Activated naive CD4-positive, alpha-beta T cell treated with anti-CD3 and anti-CD28 coated beads for 36 hours (primary cell): ENCODE data around the gene CDC42BPG. TPM values are rescaled to one million over a fixed set of nuclear protein-coding genes. Genes with fewer than 3 reads are reported as not detected.

Experiments
- CTCF ChIA-PET: fragments of 350-600 bp; sonication (Branson Sonifier 250); formaldehyde crosslinking; loops from one replicate; lab custom pipeline; 2021; ENCODE audit warnings: antibody characterized with exemption; lab: Charles Lee
- DNase-seq: peaks from one replicate; pipeline ENCODE4 v3.0.0-alpha.2; 2020
- H3K27ac Mint-ChIP-seq: one replicate; pipeline ENCODE4 v1.8.0; 2021; ENCODE audit warnings: mild to moderate bottlenecking, mixed read lengths
- H3K27me3 Mint-ChIP-seq: one replicate; pipeline ENCODE4 v1.8.0; 2021; ENCODE audit warnings: low read depth, mixed read lengths
- H3K36me3 Mint-ChIP-seq: one replicate; pipeline ENCODE4 v1.8.0; 2021; ENCODE audit warnings: low read depth, mixed read lengths
- H3K4me1 Mint-ChIP-seq: one replicate; pipeline ENCODE4 v1.8.0; 2021; ENCODE audit warnings: low read depth, mixed read lengths
- H3K4me3 Mint-ChIP-seq: one replicate; pipeline ENCODE4 v1.8.0; 2021; ENCODE audit warnings: mild to moderate bottlenecking, moderate library complexity, mixed read lengths
- H3K9me3 Mint-ChIP-seq: one replicate; pipeline ENCODE4 v1.8.0; 2021; ENCODE audit warnings: mixed read lengths
- intact Hi-C: fragments of 100-400 bp; cut with micrococcal nuclease; formaldehyde crosslinking; loops from one replicate; pipeline ENCODE4 v1.15.1; 2023
- total RNA-seq, 2 experiments: library from RNA; stranded (reverse); gene quantifications; one replicate each; pipeline ENCODE4 v1.2.3, GENCODE V29; 2021

The CDC42BPG gene
- total RNA-seq, 2 experiments from 2014 or later: 0.32 to 0.41 TPM

- Mint-ChIP-seq H3K9me3 (no peaks in the 10 kb centered on the region), H3K36me3 (peaks cover 43% of the 10 kb centered on the region), H3K4me3 (peak within 1 kb of the TSS; percentile 92), H3K27ac (peak within 1 kb of the TSS; percentile 99), H3K27me3 (no peaks in the 10 kb centered on the region), H3K4me1 (peaks cover 53% of the 10 kb centered on the region)
- intact Hi-C loops: loop anchor here (1.0 to 5.0 kb wide), 15 partner anchors 14 to 719 kb away; partner anchors contain the start of genes ARL2, ATG2A, CCDC88B and EHD1
- peak; percentile 100 for DNase-seq
- CTCF ChIA-PET: interaction anchor here (0.6 to 1.1 kb wide), 5 partner anchors 9 to 56 kb away, joined by 3 read pairs; no protein-coding TSS in a partner anchor
These were observed 65.8 kb downstream of the CDC42BPG start, which contains the start of gene SF1 for GRCh38 chr11:64778473-64779298. Gene SF1 (minus strand): TSS chr11:64778542. CDS start chr11:64778392, 150 bp downstream.

GRCh38 chr11:64778223-64778472 is 66.3 kb downstream of the CDC42BPG start:
- Mint-ChIP-seq H3K27me3 (no peaks in the 10 kb centered on the region), H3K36me3 (peaks cover 49% of the 10 kb centered on the region), H3K4me3 (peak overlapping the region; percentile 85), H3K4me1 (peaks cover 58% of the 10 kb centered on the region), H3K27ac (peak overlapping the region; percentile 99), H3K9me3 (no peaks in the 10 kb centered on the region)
- CTCF ChIA-PET: interaction anchor here (0.6 to 1.1 kb wide), 3 partner anchors 10 to 56 kb away, joined by 3 read pairs; no protein-coding TSS in a partner anchor
- intact Hi-C loops: loop anchor here (1.0 to 5.0 kb wide), 14 partner anchors 13 to 719 kb away; partner anchors contain the start of genes ARL2, ATG2A, CCDC88B and EHD1
- no peak for DNase-seq

GRCh38 chr11:64777449-64778222 is 66.8 kb downstream of the CDC42BPG start:
- DNase-seq: peak; percentile 79
- intact Hi-C loops: loop anchor here (1.0 to 5.0 kb wide), 14 partner anchors 13 to 720 kb away; partner anchors contain the start of genes ARL2, ATG2A, CCDC88B and EHD1
- no peaks in the 10 kb centered on the region for H3K27me3 Mint-ChIP-seq
- peak overlapping the region; percentile 83 for H3K27ac Mint-ChIP-seq
- CTCF ChIA-PET: interaction anchor here (0.6 to 1.2 kb wide), 2 partner anchors 26 to 30 kb away, joined by 3 read pairs; no protein-coding TSS in a partner anchor
- peak overlapping the region; percentile 92 for H3K4me3 Mint-ChIP-seq
- H3K9me3 Mint-ChIP-seq: no peaks in the 10 kb centered on the region
- peaks cover 63% of the 10 kb centered on the region for H3K4me1 Mint-ChIP-seq
- H3K36me3 Mint-ChIP-seq: peaks cover 54% of the 10 kb centered on the region

GRCh38 chr11:64776875-64777274 is 67.6 kb downstream of the CDC42BPG start:
- H3K9me3 Mint-ChIP-seq: no peaks in the 10 kb centered on the region
- CTCF ChIA-PET: interaction anchor here (1.1 to 1.9 kb wide), 5 partner anchors 9 to 33 kb away, joined by 3 to 9 read pairs (median 5); partner anchors contain the start of gene RASGRP2
- no peaks in the 10 kb centered on the region for H3K27me3 Mint-ChIP-seq
- H3K36me3 Mint-ChIP-seq: peaks cover 60% of the 10 kb centered on the region
- peak overlapping the region; percentile 83 for H3K27ac Mint-ChIP-seq
- peaks cover 69% of the 10 kb centered on the region for H3K4me1 Mint-ChIP-seq
- no peak for DNase-seq
- intact Hi-C loops: loop anchor here (5.0 kb wide), 4 partner anchors 235 to 720 kb away; partner anchors contain the start of genes ARL2, CCDC88B, MALAT1 and STIP1
- H3K4me3 Mint-ChIP-seq: peak overlapping the region; percentile 92

GRCh38 chr11:64776425-64776824 is 68.0 kb downstream of the CDC42BPG start:
- Mint-ChIP-seq H3K36me3 (peaks cover 64% of the 10 kb centered on the region), H3K9me3 (no peaks in the 10 kb centered on the region), H3K4me3 (peak overlapping the region; percentile 92), H3K27me3 (no peaks in the 10 kb centered on the region), H3K27ac (peak overlapping the region; percentile 83), H3K4me1 (peaks cover 74% of the 10 kb centered on the region)
- CTCF ChIA-PET: interaction anchor here (1.0 to 1.9 kb wide), 6 partner anchors 8 to 88 kb away, joined by 3 to 9 read pairs (median 4); partner anchors contain the start of gene RASGRP2
- no peak for DNase-seq
- intact Hi-C loops: loop anchor here (5.0 kb wide), 4 partner anchors 236 to 721 kb away; partner anchors contain the start of genes ARL2, CCDC88B, MALAT1 and STIP1

- peaks cover 80% of the 10 kb centered on the region for H3K4me1 Mint-ChIP-seq
- no peaks in the 10 kb centered on the region for H3K27me3 Mint-ChIP-seq
- CTCF ChIA-PET: interaction anchor here (1.0 kb wide), 1 partner anchor 240 kb away, joined by 4 read pairs; no protein-coding TSS in a partner anchor
- no peak for DNase-seq
- H3K27ac Mint-ChIP-seq: peak overlapping the region; percentile 83
- intact Hi-C loops: no loop called here
- no peak overlapping the region for H3K4me3 Mint-ChIP-seq
- H3K9me3 Mint-ChIP-seq: no peaks in the 10 kb centered on the region
- peaks cover 79% of the 10 kb centered on the region for H3K36me3 Mint-ChIP-seq
These were observed 70.3 kb downstream of the CDC42BPG start for GRCh38 chr11:64774144-64774543.

Other genes with a start within 250 kb of the CDC42BPG start
- gene NRXN2, start 121.5 kb downstream of the CDC42BPG start, total RNA-seq: under 1 TPM; 0.24 to 0.35 TPM
- 1 to 10 TPM; 5.2 to 5.6 TPM for gene RASGRP2, start 100.5 kb downstream of the CDC42BPG start, total RNA-seq
- under 1 TPM; 0.64 to 0.89 TPM for gene PYGM, start 84.7 kb downstream of the CDC42BPG start, total RNA-seq
- gene SF1, start 66.1 kb downstream of the CDC42BPG start, total RNA-seq: 100 to 1,000 TPM; 303 to 320 TPM
- gene MAP4K2, start 41.4 kb downstream of the CDC42BPG start, total RNA-seq: 10 to 100 TPM; 69.5 to 73.9 TPM
- gene MEN1, start 34.1 kb downstream of the CDC42BPG start, total RNA-seq: 10 to 100 TPM; 23.9 TPM
- 100 to 1,000 TPM; 124 to 132 TPM for gene EHD1, start 34.0 kb upstream of the CDC42BPG start, total RNA-seq
- 10 to 100 TPM; 15.1 to 16.3 TPM for gene ATG2A, start 72.6 kb upstream of the CDC42BPG start, total RNA-seq
- gene PPP2R5B, start 80.0 kb upstream of the CDC42BPG start, total RNA-seq: 1 to 10 TPM; 3.3 to 4.6 TPM
- gene GPHA2, start 91.2 kb upstream of the CDC42BPG start, total RNA-seq: not detected
- under 1 TPM; 0.29 to 0.37 TPM for gene MAJIN, start 127.5 kb upstream of the CDC42BPG start, total RNA-seq
- gene BATF2, start 152.3 kb upstream of the CDC42BPG start, total RNA-seq: not detected
- gene ARL2, start 169.5 kb upstream of the CDC42BPG start, total RNA-seq: 100 to 1,000 TPM; 134 to 135 TPM
- gene SNX15, start 182.8 kb upstream of the CDC42BPG start, total RNA-seq: 1 to 10 TPM; 8.9 to 9.4 TPM
- gene SAC3D1, start 196.6 kb upstream of the CDC42BPG start, total RNA-seq: 10 to 100 TPM; 19.2 to 20.3 TPM
- gene NAALADL1, start 213.9 kb upstream of the CDC42BPG start, total RNA-seq: 10 to 100 TPM in 1 of 2 experiments, 1 to 10 TPM in 1; 8.5 to 10.2 TPM
- 100 to 1,000 TPM; 169 to 174 TPM for gene CDCA5, start 239.4 kb upstream of the CDC42BPG start, total RNA-seq
- 10 to 100 TPM; 24.2 to 25.6 TPM for gene ZFPL1, start 239.6 kb upstream of the CDC42BPG start, total RNA-seq